Retinal pigment epithelial cell (primary cell): Measurements from ENCODE around the gene SEMA4D.

ENCODE experiments used
- DNase-seq: peaks from one replicate; pipeline ENCODE4 v3.0.0-alpha.2; 2010; ENCODE audit warnings: low read depth
- H3K4me3 ChIP-seq: 2 replicates; pipeline ENCODE4 v1.5.1; 2011; ENCODE audit warnings: mild to moderate bottlenecking, low read length, control low read depth, moderate library complexity
- CTCF ChIP-seq: conservative IDR thresholded peaks from 2 replicates; pipeline ENCODE4 v1.5.1; 2011; ENCODE audit warnings: low read depth, low read length, control low read depth, inconsistent platforms

The SEMA4D gene

GRCh38 chr9:89368978-89369377 is 128.9 kb downstream of the SEMA4D start:
- no peak overlapping the region for H3K4me3 ChIP-seq
- DNase-seq: no peak
- no peak for TF ChIP-seq CTCF

- no peak overlapping the region for H3K4me3 ChIP-seq
- no peak for TF ChIP-seq CTCF
- DNase-seq: no peak
Measured at GRCh38 chr9:89368550-89368949, 129.4 kb downstream of the SEMA4D start.

- no peak for TF ChIP-seq CTCF
- DNase-seq: no peak
- H3K4me3 ChIP-seq: no peak overlapping the region
Measured at GRCh38 chr9:89367726-89368437, 130.0 kb downstream of the SEMA4D start.

GRCh38 chr9:89367281-89367680 is 130.6 kb downstream of the SEMA4D start:
- TF ChIP-seq CTCF: no peak
- H3K4me3 ChIP-seq: no peak overlapping the region
- DNase-seq: no peak

GRCh38 chr9:89366711-89367110 is 131.2 kb downstream of the SEMA4D start:
- no peak overlapping the region for H3K4me3 ChIP-seq
- no peak for TF ChIP-seq CTCF
- peak; percentile 34 for DNase-seq

GRCh38 chr9:89365532-89365912 is 132.4 kb downstream of the SEMA4D start:
- no peak for TF ChIP-seq CTCF
- no peak overlapping the region for H3K4me3 ChIP-seq
- DNase-seq: no peak
